HEK293 (cell line): Measurements from ENCODE around the gene PDE9A.

ENCODE experiments used
- TF ChIP-seq, protein P1 (sequence below): fragments of 450-650 bp; formaldehyde crosslinking; IDR thresholded peaks from 2 replicates; pipeline ENCODE4 v1.5.1; 2016; ENCODE audit warnings: missing biosample characterization, missing genetic modification characterization
- TF ChIP-seq, protein P2 (sequence below): fragments of 450-650 bp; formaldehyde crosslinking; IDR thresholded peaks from 2 replicates; pipeline ENCODE4 v1.5.1; 2016; ENCODE audit warnings: missing biosample characterization, missing genetic modification characterization
- TF ChIP-seq, protein P3 (sequence below): fragments of 450-650 bp; formaldehyde crosslinking; IDR thresholded peaks from 2 replicates; pipeline ENCODE4 v1.5.1; 2016; ENCODE audit warnings: missing biosample characterization, missing genetic modification characterization

DNA sequence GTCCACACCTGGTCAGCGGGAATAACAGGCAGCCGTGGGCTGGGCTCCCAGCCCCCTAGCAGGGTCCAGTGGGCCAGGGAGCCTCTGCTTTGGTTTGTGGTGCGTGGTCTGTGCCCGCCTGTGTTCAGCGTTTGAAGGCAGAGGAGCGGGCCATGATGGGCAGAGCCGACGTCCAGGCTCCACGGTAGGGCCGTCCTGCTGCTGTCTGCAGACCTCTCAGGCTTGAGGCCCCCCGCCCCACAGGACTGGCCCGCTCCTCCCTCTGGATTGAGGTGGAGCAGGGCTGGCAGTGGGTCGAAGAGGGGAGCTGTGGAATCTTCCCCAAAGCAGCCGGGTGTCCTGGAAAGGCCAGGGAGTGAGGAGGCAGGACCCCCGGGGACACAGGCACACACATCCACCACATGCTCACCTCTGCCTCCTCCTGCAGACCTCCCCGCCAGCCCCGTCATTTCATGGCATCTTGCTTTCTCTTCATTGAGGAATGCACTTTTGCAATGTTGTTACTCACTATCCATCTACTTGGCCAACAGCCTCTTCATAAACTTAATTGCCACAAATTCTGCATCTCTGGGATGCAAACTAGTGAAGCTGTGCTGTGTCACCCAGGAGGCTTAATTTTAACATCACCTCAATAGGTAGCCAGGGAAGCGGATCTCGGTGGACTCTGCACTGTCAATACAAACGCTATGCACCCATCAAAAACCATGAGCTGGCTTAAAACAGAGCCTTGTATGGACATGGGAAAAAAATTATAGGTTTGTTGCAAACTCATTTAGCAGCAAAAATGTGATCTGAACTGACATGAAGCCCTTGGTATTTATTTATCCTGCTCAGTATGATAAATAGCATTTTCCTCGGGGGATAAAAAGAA is 85.9 kb downstream of the PDE9A start:
- TF ChIP-seq, protein P1, sequence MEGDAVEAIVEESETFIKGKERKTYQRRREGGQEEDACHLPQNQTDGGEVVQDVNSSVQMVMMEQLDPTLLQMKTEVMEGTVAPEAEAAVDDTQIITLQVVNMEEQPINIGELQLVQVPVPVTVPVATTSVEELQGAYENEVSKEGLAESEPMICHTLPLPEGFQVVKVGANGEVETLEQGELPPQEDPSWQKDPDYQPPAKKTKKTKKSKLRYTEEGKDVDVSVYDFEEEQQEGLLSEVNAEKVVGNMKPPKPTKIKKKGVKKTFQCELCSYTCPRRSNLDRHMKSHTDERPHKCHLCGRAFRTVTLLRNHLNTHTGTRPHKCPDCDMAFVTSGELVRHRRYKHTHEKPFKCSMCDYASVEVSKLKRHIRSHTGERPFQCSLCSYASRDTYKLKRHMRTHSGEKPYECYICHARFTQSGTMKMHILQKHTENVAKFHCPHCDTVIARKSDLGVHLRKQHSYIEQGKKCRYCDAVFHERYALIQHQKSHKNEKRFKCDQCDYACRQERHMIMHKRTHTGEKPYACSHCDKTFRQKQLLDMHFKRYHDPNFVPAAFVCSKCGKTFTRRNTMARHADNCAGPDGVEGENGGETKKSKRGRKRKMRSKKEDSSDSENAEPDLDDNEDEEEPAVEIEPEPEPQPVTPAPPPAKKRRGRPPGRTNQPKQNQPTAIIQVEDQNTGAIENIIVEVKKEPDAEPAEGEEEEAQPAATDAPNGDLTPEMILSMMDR, result no peak
- TF ChIP-seq, protein P2, sequence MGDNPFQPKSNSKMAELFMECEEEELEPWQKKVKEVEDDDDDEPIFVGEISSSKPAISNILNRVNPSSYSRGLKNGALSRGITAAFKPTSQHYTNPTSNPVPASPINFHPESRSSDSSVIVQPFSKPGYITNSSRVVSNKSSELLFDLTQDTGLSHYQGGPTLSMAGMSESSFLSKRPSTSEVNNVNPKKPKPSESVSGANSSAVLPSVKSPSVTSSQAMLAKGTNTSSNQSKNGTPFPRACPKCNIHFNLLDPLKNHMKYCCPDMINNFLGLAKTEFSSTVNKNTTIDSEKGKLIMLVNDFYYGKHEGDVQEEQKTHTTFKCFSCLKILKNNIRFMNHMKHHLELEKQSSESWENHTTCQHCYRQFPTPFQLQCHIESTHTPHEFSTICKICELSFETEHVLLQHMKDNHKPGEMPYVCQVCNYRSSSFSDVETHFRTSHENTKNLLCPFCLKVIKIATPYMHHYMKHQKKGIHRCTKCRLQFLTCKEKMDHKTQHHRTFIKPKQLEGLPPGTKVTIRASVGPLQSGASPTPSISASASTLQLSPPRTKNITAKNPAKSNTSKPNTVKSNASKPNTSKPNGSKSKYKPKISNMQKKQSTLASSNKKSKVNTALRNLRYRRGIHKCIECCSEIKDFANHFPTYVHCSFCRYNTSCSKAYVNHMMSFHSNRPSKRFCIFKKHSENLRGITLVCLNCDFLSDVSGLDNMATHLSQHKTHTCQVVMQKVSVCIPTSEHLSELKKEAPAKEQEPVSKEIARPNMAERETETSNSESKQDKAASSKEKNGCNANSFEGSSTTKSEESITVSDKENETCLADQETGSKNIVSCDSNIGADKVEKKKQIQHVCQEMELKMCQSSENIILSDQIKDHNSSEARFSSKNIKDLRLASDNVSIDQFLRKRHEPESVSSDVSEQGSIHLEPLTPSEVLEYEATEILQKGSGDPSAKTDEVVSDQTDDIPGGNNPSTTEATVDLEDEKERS, result no peak
- TF ChIP-seq, protein P3, sequence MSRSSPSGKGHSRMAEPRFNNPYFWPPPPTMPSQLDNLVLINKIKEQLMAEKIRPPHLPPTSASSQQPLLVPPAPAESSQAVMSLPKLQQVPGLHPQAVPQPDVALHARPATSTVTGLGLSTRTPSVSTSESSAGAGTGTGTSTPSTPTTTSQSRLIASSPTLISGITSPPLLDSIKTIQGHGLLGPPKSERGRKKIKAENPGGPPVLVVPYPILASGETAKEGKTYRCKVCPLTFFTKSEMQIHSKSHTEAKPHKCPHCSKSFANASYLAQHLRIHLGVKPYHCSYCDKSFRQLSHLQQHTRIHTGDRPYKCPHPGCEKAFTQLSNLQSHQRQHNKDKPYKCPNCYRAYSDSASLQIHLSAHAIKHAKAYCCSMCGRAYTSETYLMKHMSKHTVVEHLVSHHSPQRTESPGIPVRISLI (tag by site-specific recombination), result no peak
